ENCODE measurements around the gene HIBADH. TPM values are rescaled to one million over a fixed set of nuclear protein-coding genes. Genes with fewer than 3 reads are reported as not detected.
"Not testable (repeated sequence)": the region's sequence is repeated elsewhere in the genome, so short reads cannot be mapped to it uniquely, and the experiment has no call there.

Gene HIBADH
- total RNA-seq, 1 donor from 2014 or later: 26.5 TPM

- no peak for DNase-seq (ENCODE audit: low spot score)
Measured at GRCh38 chr7:27680610-27681009, 17.9 kb upstream of the HIBADH start.

- no peak for DNase-seq (ENCODE audit: low spot score)
Measured at GRCh38 chr7:27678617-27679260, 16.1 kb upstream of the HIBADH start.

GRCh38 chr7:27677912-27678612 lies 15.4 kb upstream of the HIBADH start:
- DNase-seq (ENCODE audit: low spot score): peak; percentile 81

- not testable (repeated sequence) for DNase-seq (ENCODE audit: low spot score)
Measured at GRCh38 chr7:27674126-27674525, 11.4 kb upstream of the HIBADH start.

GRCh38 chr7:27671675-27672074 lies 9.0 kb upstream of the HIBADH start:
- DNase-seq (ENCODE audit: low spot score): no peak

- DNase-seq (ENCODE audit: low spot score): no peak
Measured at GRCh38 chr7:27670676-27671075, 8.0 kb upstream of the HIBADH start.

DNA sequence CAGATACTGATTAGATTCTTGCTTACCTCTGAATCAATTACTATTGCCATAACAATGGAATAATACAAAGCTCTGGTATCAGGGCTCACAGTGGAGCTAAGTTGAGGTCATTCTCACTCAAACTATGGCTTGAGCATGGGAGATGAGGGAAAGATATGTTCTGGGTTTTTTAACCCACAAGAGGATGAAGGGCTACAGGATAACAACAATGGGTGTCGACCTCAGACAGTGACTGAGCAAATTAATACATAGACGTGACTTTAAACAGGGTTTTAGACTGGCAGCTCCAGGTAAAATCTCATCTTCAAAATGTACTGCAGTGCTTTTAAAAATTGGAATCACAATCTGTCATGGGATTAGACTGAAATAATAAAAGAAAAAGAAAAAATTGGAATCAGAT lies 7.5 kb upstream of the HIBADH start:
- DNase-seq (ENCODE audit: low spot score): no peak

DNA sequence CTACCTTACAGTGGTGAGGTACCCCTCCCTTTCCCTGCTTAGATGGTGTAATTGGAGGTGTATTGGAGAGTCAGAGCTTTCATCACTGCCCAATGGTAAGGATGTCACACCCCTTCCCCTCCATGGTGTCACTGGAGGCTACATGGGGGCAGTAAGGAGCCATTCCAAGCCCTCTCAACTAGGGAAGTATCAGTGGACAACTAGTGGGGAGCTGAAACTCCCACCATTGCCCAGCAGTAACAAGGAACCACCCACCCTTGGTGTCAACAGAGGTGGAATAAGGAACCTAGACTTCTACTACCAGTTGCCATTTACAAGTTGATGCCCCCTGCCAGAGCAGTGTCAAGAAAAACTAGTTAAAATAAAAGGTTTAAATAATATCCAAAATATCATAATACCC lies 2.8 kb upstream of the HIBADH start:
- no peak for DNase-seq (ENCODE audit: low spot score)

GRCh38 chr7:27663989-27664331 lies 1.3 kb upstream of the HIBADH start:
- no peak for DNase-seq (ENCODE audit: low spot score)

- DNase-seq (ENCODE audit: low spot score): peak; percentile 57
Measured at GRCh38 chr7:27661811-27662489, 733 bp downstream of the HIBADH start.

- DNase-seq (ENCODE audit: low spot score): no peak
Measured at GRCh38 chr7:27656724-27657123, 6.0 kb downstream of the HIBADH start.

- DNase-seq (ENCODE audit: low spot score): no peak
Measured at GRCh38 chr7:27655184-27655583, 7.5 kb downstream of the HIBADH start.

DNA sequence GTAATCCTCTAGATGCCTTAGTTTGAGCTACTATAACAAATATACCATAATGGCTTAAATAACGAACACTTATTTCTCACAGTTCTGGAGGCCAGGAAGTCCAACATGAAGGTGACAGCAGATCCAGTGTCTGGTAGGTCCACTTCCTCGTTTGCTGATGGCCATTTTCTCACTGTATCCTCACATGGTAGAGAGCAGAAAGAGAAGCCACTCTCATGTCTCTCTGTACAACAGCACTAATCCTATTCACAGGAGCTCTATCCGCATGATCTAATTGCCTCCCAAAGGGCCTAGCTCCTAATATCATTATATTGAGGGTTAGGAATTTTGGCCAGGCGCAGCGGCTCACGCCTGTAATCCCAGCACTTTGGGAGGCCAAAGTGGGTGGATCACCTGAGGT lies 10.2 kb downstream of the HIBADH start:
- no peak for DNase-seq (ENCODE audit: low spot score)

DNA sequence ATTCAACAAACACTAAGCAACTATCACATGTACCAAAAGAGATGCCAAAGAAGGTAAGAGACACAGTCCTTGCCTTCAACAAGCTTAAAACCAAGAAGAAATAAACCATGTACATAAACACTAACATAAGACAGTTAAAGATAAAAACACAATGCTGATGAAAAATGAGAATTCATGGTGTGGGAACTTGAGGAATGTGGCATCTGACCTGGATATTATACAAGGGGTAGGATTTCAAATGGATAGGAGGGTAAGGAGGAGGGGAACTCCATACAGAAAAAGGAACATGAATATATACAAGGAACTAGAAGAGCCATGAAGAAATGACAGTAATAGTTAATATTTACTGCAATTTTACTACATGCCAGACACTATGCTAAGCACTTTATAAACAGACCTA lies 11.0 kb downstream of the HIBADH start:
- DNase-seq (ENCODE audit: low spot score): no peak

DNA sequence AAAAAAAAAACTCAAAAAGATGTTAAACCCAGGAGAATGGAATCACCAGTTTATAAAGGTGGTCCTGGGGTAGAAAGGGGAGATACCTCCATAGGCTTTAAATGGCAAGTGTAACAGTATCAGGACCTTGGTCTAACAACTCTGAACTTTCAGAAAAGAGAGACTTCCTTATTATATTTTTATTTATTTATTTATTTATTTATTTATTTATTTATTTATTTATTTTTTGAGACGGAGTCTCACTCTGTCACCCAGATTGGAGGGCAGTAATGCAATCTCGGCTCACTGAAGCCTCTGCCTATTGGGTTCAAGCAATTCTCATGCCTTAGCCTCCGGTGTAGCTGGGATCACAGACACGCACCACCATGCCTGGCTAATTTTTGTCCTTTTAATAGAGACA lies 12.4 kb downstream of the HIBADH start:
- DNase-seq (ENCODE audit: low spot score): no peak

DNA sequence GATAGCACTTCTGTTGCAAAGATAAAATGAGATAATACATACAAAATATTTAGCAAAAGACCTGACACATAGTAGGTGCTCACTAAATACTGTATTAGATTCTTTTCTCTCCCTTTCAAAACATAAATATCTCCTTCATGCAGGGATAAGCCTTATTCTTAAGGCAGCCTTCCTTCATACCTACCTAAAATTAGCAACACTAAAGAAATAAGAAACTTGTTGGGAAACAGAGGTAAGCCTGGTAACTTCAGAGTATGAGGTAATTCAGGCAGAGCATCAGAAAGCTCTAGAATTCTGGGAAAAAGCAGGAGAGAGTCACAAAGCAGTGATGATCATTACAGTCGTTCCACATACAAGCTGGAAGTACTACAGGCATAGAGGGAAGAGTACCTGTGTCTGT lies 15.2 kb downstream of the HIBADH start:
- no peak for DNase-seq (ENCODE audit: low spot score)

GRCh38 chr7:27647046-27647445 lies 15.6 kb downstream of the HIBADH start:
- DNase-seq (ENCODE audit: low spot score): no peak

- no peak for DNase-seq (ENCODE audit: low spot score)
Measured at GRCh38 chr7:27642271-27642670, 20.4 kb downstream of the HIBADH start.

DNA sequence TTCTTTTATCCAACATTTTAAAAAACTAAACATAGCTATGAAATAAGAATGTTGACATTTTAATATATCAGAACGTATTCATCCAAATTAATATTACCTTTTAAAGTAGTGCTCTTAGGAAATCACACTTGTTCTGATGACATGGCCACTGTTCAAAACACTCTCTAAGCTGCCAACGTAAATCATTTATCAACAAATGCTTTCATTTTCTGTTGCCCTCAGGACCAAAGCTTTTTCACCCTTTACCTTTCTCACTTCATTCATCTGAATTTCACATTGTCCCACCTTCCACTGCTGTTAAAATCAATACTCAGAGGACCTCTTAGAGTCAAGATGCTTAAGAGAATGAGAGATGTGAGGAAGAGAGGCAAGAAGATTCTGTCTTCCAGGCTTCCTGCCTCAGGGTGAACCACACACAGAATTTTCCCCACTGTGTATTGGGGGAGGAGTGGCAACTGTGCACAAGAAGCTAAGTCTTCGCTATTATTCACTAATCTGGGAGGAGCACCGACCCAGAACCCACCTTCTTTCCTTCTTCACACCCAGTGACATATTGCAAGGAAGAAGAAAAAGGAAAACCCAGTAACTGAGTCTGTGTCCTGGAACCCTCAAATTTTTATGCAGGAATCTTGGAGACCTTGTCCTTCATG lies 21.0 kb downstream of the HIBADH start:
- no peak for DNase-seq (ENCODE audit: low spot score)

DNA sequence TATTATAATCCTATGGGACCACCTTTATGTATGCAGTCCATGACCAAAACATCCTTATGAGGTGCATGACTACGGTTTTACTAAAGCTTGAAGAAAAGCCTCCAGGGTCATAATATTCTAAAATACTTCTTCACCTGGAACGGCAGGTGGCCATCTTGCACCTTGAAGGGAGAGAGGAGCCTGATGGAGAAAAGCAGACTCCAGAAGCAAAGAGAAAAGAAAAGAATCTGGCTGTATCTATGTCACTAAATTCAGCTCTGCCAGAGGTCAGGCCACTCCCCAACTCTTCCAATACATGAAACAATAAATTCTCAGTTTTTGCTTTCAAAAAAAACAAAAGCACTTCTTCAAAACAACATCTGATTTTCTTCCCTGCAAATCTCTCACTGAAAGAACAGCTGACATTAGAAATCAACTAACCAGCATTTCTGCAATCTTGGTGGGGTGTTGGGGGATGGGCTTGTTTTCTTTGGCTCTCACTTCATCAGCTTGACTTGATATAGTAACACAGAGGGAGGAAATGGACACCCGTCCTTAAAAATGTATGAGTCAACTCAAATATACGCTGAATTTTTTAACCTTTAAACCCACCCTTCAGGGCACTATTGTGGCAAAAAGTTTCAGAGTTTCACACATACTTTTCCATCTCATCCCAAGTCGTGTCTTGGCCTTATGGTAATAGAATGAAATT lies 21.7 kb downstream of the HIBADH start:
- DNase-seq (ENCODE audit: low spot score): peak; percentile 38

DNA sequence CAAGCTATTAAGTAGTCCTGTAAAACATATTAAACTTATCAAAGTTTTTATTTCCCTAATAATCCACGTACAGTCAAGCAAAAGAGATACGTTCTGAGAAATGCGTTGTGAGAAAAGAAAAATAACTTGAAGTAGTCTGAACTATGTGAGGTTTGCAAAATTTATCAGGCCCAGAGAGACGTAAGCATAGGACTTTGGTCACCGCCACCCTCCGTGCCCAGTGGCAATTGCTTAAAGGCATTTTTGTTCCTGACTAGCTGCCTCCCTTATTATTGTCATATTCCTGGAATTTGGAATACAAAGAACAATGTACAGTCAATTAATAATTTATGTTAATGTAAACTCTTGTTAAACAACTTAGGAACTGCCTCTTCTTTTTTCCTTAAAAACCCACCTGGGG lies 22.8 kb downstream of the HIBADH start:
- no peak for DNase-seq (ENCODE audit: low spot score)

DNA sequence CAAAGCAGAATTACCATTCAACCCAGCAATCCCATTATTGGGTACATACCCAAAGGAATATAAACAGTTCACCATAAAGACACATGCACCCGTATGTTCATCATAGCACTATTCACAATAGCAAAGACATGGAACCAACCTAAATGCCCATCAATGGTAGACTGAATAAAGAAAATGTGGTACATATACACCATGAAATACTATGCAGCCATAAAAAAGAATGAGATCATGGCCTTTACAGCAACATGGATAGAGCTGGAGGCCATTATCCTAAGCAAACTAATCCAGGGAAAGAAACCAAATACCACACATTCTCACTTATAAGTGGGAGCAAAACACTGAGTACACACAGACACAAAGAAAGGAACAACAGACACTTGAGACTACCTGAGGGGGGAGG lies 23.6 kb downstream of the HIBADH start:
- not testable (repeated sequence) for DNase-seq (ENCODE audit: low spot score)
